Measurements from ENCODE around the gene BBOX1.

GRCh38 chr11:27171376-27171958, 130.9 kb downstream of the BBOX1 start:
- no peak for TF ChIP-seq CTCF (IDR thresholded peaks at IDR 0.05)
- TF ChIP-seq POLR2A (IDR thresholded peaks at IDR 0.05) = no peak
- TF ChIP-seq EP300 (IDR thresholded peaks at IDR 0.05) = no peak

All from tibial nerve (tissue), 4 donors.